Fibroblast of lung (primary cell): ENCODE measurements around the gene DPYSL3.

ENCODE experiments used
- CTCF ChIP-seq, 2 donors: IDR thresholded peaks in 1 of 2; conservative IDR thresholded peaks in 1 of 2; 1 replicate in 1 of 2; 2 replicates in 1 of 2; pipeline ENCODE4 v1.5.1; 2011 to 2012; ENCODE audit warnings: low read length in 2 of 2, control low read depth in 1 of 2, inconsistent platforms in 1 of 2, low read depth in 1 of 2, mild to moderate bottlenecking in 1 of 2
- EZH2 ChIP-seq: IDR thresholded peaks from 2 replicates; pipeline ENCODE4 v1.5.1; 2012; ENCODE audit warnings: low read length, control low read depth, mild to moderate bottlenecking; ENCODE audit errors: missing control alignments

- TF ChIP-seq CTCF (conservative IDR thresholded peaks at IDR 0.05 in 1 of 2, IDR thresholded peaks at IDR 0.05 in 1 of 2; ENCODE audit: low read depth in 1 of 2, low read length in 2 of 2) (no peak), EZH2 (no peak)
Measured at GRCh38 chr5:147465747-147466146, 44.1 kb downstream of the DPYSL3 start.
